Keratinocyte (primary cell): ENCODE data around the gene AMMECR1.

ENCODE experiments used
- EZH2 ChIP-seq: IDR thresholded peaks from one replicate; pipeline ENCODE4 v1.6.1; 2012; ENCODE audit warnings: inconsistent platforms, mild to moderate bottlenecking, low read length, moderate library complexity
- TF ChIP-seq, protein P1 (sequence below), 3 experiments: IDR thresholded peaks in 1 of 3; conservative IDR thresholded peaks in 1 of 3; optimal IDR thresholded peaks in 1 of 3; 2 replicates in 2 of 3; 3 replicates in 1 of 3; pipeline versions ENCODE3 to v1.5.1; 2011; ENCODE audit warnings: low read length in 3 of 3, mild to moderate bottlenecking in 3 of 3, moderate library complexity in 2 of 3, control low read depth in 1 of 3, inconsistent platforms in 1 of 3; ENCODE audit not compliant: insufficient read depth in 2 of 3; ENCODE audit errors: extremely low read depth in 1 of 3

DNA sequence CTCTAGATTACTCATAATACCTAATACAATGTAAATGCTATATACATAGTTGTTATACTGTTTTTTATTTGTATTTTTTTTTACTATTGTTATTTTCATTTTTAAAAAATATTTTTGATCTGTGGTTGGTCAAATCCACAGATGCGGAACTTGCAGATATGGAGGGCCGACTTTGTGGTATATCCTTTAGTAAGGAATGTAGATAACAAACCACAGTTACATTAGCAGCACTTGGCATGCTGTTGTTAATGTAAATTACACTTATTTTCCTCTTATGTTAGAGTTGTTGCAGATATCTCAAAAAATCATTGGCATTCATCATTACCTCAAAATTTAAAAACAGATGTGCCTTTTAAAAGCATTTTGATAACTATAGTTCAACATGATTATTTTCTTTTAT is 164.0 kb downstream of the AMMECR1 start:
- TF ChIP-seq, protein P1, sequence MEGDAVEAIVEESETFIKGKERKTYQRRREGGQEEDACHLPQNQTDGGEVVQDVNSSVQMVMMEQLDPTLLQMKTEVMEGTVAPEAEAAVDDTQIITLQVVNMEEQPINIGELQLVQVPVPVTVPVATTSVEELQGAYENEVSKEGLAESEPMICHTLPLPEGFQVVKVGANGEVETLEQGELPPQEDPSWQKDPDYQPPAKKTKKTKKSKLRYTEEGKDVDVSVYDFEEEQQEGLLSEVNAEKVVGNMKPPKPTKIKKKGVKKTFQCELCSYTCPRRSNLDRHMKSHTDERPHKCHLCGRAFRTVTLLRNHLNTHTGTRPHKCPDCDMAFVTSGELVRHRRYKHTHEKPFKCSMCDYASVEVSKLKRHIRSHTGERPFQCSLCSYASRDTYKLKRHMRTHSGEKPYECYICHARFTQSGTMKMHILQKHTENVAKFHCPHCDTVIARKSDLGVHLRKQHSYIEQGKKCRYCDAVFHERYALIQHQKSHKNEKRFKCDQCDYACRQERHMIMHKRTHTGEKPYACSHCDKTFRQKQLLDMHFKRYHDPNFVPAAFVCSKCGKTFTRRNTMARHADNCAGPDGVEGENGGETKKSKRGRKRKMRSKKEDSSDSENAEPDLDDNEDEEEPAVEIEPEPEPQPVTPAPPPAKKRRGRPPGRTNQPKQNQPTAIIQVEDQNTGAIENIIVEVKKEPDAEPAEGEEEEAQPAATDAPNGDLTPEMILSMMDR (optimal IDR thresholded peaks at IDR 0.05 in 1 of 3, IDR thresholded peaks at IDR 0.05 in 1 of 3, conservative IDR thresholded peaks at IDR 0.05 in 1 of 3; ENCODE audit: extremely low read depth in 1 of 3, insufficient read depth in 2 of 3, low read length in 3 of 3): no peak
- no peak for TF ChIP-seq EZH2
